ENCODE data around the gene ABHD10. TPM values are rescaled to one million over a fixed set of nuclear protein-coding genes. Genes with fewer than 3 reads are reported as not detected.

ABHD10 gene
- total RNA-seq (2021), result 21.8 and 28.4 TPM in 2 replicates
- long read RNA-seq, transcript ABHD10-201 (5 exons, 2,590 nt), result major isoform, 127 of 154 reads
- long read RNA-seq, transcript ABHD10-204 (6 exons, 801 nt), result minor isoform, 6 of 154 reads
- long read RNA-seq, partial matches to known transcripts, result 0 of 154 reads
- long read RNA-seq, other reads (novel, unspliced or antisense), result 12 of 154 reads

DNA sequence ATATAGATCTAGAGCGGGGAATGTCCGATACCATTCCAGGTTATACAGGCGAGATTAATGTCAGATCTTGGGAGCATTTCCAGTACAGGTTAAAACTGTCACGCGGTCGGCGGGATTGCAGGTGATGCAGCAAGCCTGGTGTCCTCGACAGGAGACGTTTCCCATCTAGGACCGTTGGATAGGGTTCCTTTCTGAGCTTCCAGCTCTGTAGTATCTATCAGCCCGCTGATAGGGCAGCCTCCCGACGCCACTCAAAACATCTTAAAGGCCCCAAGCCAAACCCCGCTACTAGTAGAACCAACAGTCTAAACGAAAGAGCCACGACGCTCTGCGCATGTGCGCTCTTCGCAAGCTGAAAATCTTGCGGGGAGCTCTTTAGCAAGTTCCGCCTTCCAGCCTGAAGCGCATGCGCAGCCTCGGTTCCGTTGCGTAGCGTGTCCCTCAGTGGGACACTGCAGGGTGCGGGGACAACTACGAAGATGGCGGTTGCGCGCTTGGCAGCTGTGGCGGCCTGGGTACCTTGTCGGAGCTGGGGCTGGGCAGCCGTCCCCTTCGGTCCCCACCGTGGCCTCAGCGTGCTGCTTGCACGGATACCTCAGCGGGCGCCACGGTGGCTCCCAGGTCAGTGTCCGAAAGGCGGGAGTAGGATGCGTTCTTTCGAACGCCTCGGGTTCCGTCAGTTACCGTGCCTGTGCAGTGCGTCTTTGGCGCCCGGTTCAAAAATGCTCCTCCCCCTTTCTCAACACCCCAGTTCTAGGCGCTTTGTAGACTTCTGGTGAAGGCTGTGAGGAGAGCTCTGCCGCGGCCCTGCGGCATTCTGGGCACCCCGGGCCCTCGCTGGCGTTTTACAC is at the start of gene ABHD10:
Gene ABHD10 (plus strand): TSS at position 444 of the 851 bp plus-strand sequence. CDS start 36 bp downstream, at position 480.
- DNase-seq, result peak; percentile 96
- no peaks in the 10 kb centered on the region for H3K79me2 ChIP-seq (ENCODE audit: insufficient read depth, low read length)
- H3K56ac ChIP-seq (ENCODE audit: insufficient read length, low read depth, low read length), result no peak within 1 kb of the TSS
- Mint-ChIP-seq H3K27me3 (ENCODE audit: low read depth) (no peaks in the 10 kb centered on the region), H3K9me3 (no peaks in the 10 kb centered on the region), H3K36me3 (ENCODE audit: insufficient read depth in 1 of 3, low read depth in 3 of 3) (peaks cover 0 to 5% (median 2%) of the 10 kb centered on the region in 3 experiments; a peak in 3 of 7 replicates), H3K4me1 (peaks cover 7 to 12% of the 10 kb centered on the region in 2 experiments), H3K27ac (peak within 1 kb of the TSS; percentile 21 to 89 (median 88); a peak in 5 of 7 replicates), H3K4me3 (peak within 1 kb of the TSS; percentile 87 to 88)
- no peak within 1 kb of the TSS for H2BK120ac ChIP-seq (ENCODE audit: low read depth, low read length, poor library complexity, severe bottlenecking)
- H4K91ac ChIP-seq (ENCODE audit: insufficient read length, low read depth, low read length), result no peak within 1 kb of the TSS
- no peak within 1 kb of the TSS for H2BK15ac ChIP-seq (ENCODE audit: low read depth, low read length)
- no peaks in the 10 kb centered on the region for H3K27me3 ChIP-seq (ENCODE audit: insufficient read depth, low read length)
- no peak within 1 kb of the TSS for H3K4ac ChIP-seq (ENCODE audit: low read depth, low read length)
- H3K27ac ChIP-seq (ENCODE audit: insufficient read length, low read depth, low read length), result no peak within 1 kb of the TSS
- no peak within 1 kb of the TSS for H2BK20ac ChIP-seq (ENCODE audit: low read depth, low read length, poor library complexity, severe bottlenecking)
- no peaks in the 10 kb centered on the region for H3K4me1 ChIP-seq (ENCODE audit: insufficient read depth, low read length)
- no peak within 1 kb of the TSS for H4K8ac ChIP-seq (replicated peaks; ENCODE audit: insufficient read length, low read depth, low read length)
- H3K9me3 ChIP-seq (ENCODE audit: control insufficient read depth, low read depth, low read length), result no peaks in the 10 kb centered on the region
- no peak within 1 kb of the TSS for H2BK12ac ChIP-seq (ENCODE audit: insufficient read length, low read depth, low read length)
- H3K4me2 ChIP-seq (ENCODE audit: insufficient read depth, insufficient read length, low read length), result peak within 1 kb of the TSS; percentile 66
- no peak within 1 kb of the TSS for H3K23ac ChIP-seq (ENCODE audit: insufficient read length, low read depth, low read length)
- peak within 1 kb of the TSS; percentile 72 for H3K18ac ChIP-seq (ENCODE audit: insufficient read length, low read depth, low read length)
- H4K20me1 ChIP-seq (ENCODE audit: control insufficient read depth, insufficient read depth, insufficient read length), result no peaks in the 10 kb centered on the region
- WGBS (ENCODE audit: extremely low coverage, insufficient read length, low lambda C conversion rate), result no CpG with 5 or more reads among the region's 61 CpGs
- H2AFZ ChIP-seq (ENCODE audit: low read length), result peak within 1 kb of the TSS; percentile 65
- H3K23me2 ChIP-seq (ENCODE audit: insufficient read length, low read depth, low read length, poor library complexity, severe bottlenecking), result peaks cover 3% of the 10 kb centered on the region
- H2AK5ac ChIP-seq (ENCODE audit: insufficient read length, low read length), result no peak within 1 kb of the TSS
- peak within 1 kb of the TSS; percentile 90 for H3K14ac ChIP-seq (ENCODE audit: insufficient read depth, low read length)
- H3K79me1 ChIP-seq (ENCODE audit: insufficient read depth, low read depth, low read length, poor library complexity, severe bottlenecking), result no peaks in the 10 kb centered on the region
- no peak within 1 kb of the TSS for H3T11ph ChIP-seq (ENCODE audit: low read length)
- TF ChIP-seq, protein P1, sequence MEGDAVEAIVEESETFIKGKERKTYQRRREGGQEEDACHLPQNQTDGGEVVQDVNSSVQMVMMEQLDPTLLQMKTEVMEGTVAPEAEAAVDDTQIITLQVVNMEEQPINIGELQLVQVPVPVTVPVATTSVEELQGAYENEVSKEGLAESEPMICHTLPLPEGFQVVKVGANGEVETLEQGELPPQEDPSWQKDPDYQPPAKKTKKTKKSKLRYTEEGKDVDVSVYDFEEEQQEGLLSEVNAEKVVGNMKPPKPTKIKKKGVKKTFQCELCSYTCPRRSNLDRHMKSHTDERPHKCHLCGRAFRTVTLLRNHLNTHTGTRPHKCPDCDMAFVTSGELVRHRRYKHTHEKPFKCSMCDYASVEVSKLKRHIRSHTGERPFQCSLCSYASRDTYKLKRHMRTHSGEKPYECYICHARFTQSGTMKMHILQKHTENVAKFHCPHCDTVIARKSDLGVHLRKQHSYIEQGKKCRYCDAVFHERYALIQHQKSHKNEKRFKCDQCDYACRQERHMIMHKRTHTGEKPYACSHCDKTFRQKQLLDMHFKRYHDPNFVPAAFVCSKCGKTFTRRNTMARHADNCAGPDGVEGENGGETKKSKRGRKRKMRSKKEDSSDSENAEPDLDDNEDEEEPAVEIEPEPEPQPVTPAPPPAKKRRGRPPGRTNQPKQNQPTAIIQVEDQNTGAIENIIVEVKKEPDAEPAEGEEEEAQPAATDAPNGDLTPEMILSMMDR (conservative IDR thresholded peaks at IDR 0.05), result no peak
- H3K9ac ChIP-seq (ENCODE audit: extremely low read depth, insufficient read length, low read length), result peak within 1 kb of the TSS; percentile 61
- H4K5ac ChIP-seq (ENCODE audit: insufficient read length, low read depth, low read length), result no peak within 1 kb of the TSS
- no peak within 1 kb of the TSS for H2BK5ac ChIP-seq (ENCODE audit: insufficient read length, low read length)
